ENCODE results near the gene SLC4A8. TPM values are rescaled to one million over a fixed set of nuclear protein-coding genes. Genes with fewer than 3 reads are reported as not detected.

SLC4A8 gene
- total RNA-seq, 1 experiment from 2014 or later, result 26.3 TPM

DNA sequence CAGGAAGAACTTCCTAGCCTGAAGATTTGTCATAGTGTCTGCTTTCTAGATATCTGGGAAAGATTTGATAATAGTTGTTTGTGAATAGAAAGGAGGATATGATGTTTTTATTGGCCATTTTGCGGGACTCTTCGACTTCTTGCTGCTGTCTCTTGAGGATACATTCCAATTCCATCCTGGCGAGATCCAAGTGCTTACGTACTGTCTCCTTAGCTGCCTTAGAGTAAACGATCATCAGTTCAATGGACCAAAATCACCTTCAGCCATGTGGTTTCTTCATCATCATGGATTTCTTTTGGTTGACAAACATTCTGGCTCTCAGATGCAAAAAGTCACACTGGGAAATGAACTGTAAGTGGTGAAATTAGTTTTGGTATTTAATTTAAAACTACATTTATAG lies 83.7 kb downstream of the SLC4A8 start:
- Histone ChIP-seq H3K14ac (ENCODE audit: insufficient read depth, low read length) (no peak overlapping the region), H3K79me2 (ENCODE audit: insufficient read depth, low read length) (no peaks in the 10 kb centered on the region), H3K27ac (ENCODE audit: insufficient read length, low read depth, low read length) (no peak overlapping the region), H4K5ac (ENCODE audit: insufficient read length, low read depth, low read length) (no peak overlapping the region), H4K91ac (ENCODE audit: insufficient read length, low read depth, low read length) (no peak overlapping the region), H3K27me3 (ENCODE audit: insufficient read depth, low read length) (no peaks in the 10 kb centered on the region), H4K20me1 (ENCODE audit: control insufficient read depth, insufficient read depth, insufficient read length) (no peaks in the 10 kb centered on the region), H3K56ac (ENCODE audit: insufficient read length, low read depth, low read length) (no peak overlapping the region), H2AFZ (ENCODE audit: low read length) (no peak overlapping the region), H3K23ac (ENCODE audit: insufficient read length, low read depth, low read length) (no peak overlapping the region), H3K4ac (ENCODE audit: low read depth, low read length) (no peak overlapping the region), H2AK5ac (ENCODE audit: insufficient read length, low read length) (no peak overlapping the region), H2BK5ac (ENCODE audit: insufficient read length, low read length) (no peak overlapping the region), H2BK20ac (ENCODE audit: low read depth, low read length, poor library complexity, severe bottlenecking) (no peak overlapping the region), H3K18ac (ENCODE audit: insufficient read length, low read depth, low read length) (no peak overlapping the region), H3K4me1 (ENCODE audit: insufficient read depth, low read length) (no peaks in the 10 kb centered on the region), H3K9ac (ENCODE audit: extremely low read depth, insufficient read length, low read length) (no peak overlapping the region), H3K23me2 (ENCODE audit: insufficient read length, low read depth, low read length, poor library complexity, severe bottlenecking) (no peaks in the 10 kb centered on the region), H2BK120ac (ENCODE audit: low read depth, low read length, poor library complexity, severe bottlenecking) (no peak overlapping the region), H3K4me2 (ENCODE audit: insufficient read depth, insufficient read length, low read length) (no peak overlapping the region), H3K79me1 (ENCODE audit: insufficient read depth, low read depth, low read length, poor library complexity, severe bottlenecking) (no peaks in the 10 kb centered on the region), H2BK15ac (ENCODE audit: low read depth, low read length) (no peak overlapping the region), H4K8ac (replicated peaks; ENCODE audit: insufficient read length, low read depth, low read length) (no peak overlapping the region), H3T11ph (ENCODE audit: low read length) (no peak overlapping the region), H2BK12ac (ENCODE audit: insufficient read length, low read depth, low read length) (no peak overlapping the region), H3K9me3 (ENCODE audit: control insufficient read depth, low read depth, low read length) (no peaks in the 10 kb centered on the region)
- no peak overlapping the region for H3K4me3 Mint-ChIP-seq
- H3K9me3 Mint-ChIP-seq, result no peaks in the 10 kb centered on the region
- H3K4me1 Mint-ChIP-seq, result 0 out of 4 replicates have a peak, but pooled peaks cover 0 to 2% of the 10 kb centered on the region in 2 experiments
- peaks cover 0 to 17% (median 1%) of the 10 kb centered on the region in 3 experiments; a peak in 3 of 7 replicates for H3K36me3 Mint-ChIP-seq (ENCODE audit: insufficient read depth in 1 of 3, low read depth in 3 of 3)
- TF ChIP-seq CTCF (conservative IDR thresholded peaks at IDR 0.05), result no peak
- no CpG with 5 or more reads among the region's 5 CpGs for WGBS (ENCODE audit: extremely low coverage, insufficient read length, low lambda C conversion rate)
- H3K27ac Mint-ChIP-seq, result no peak overlapping the region
- DNase-seq, result no peak
- H3K27me3 Mint-ChIP-seq (ENCODE audit: low read depth), result no peaks in the 10 kb centered on the region

Data from H9 (cell line).